Activated CD4-positive, alpha-beta T cell treated with anti-CD3 and anti-CD28 coated beads, Interleukin-2, amount 50 U/mL, for 16 hours (primary cell): ENCODE data around the gene GALNT14.
"Not testable (repeated sequence)": the region's sequence is repeated elsewhere in the genome, so short reads cannot be mapped to it uniquely, and the experiment has no call there.

Experiments
- DNase-seq: peaks from one replicate; pipeline ENCODE4 v3.0.0-alpha.2; 2020

The GALNT14 gene

DNA sequence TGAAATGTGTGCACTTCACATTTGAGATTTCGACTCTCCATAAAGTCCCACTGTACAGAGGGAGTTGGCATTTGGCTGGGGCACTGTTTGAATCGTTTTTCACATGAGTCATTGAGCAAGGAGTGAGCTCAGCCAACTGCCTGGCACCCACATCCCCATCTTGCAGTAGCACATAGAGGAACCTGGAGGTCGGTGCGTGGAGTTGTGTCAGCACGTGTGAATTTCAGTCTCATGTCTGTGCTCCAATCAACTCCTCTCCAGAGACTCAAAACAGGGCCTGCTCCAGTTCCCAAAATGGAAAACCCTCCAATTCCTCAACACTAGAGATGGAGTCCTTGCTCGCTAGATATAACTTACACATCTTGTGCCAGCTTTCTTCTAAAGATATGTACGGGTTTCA is 204.2 kb downstream of the GALNT14 start:
- DNase-seq: no peak

DNA sequence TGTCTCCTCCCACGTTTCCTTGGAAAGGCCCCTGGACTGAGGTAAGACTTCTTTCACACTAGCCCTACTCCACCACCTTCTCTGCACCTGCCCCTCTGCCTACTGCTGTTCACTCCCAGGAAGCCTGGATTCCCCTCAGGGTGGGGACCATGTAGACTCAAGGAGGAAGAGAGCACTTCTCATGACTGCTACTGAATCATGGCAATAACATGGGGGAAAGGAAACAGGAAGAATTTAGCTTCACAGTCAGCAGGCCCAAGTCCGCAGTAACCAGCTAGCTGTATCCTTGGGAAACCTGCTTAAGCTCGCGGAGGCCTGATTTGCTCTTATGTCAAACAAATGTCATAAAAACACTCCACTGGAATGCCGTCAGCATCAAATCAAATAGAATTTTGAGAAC is 204.7 kb downstream of the GALNT14 start:
- DNase-seq: no peak

DNA sequence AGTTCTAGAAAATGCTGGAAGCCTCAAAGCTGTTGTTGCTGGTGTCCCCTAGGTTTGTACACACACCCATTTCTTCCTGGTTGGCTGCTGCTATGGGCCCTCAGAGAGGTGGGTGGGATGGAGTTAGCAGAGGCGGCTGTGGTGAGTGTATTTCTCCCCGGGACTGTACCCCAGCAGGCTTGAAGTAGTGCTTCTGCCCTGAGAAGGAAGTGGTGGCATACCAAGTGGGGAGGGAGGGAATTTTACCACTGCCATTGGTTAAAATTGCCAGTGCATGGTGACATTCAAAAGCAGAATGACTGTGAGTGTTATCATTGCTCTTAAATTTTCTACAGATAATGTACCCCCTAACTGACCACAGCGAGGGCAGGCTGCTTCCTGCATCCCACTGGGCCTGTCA is 205.4 kb downstream of the GALNT14 start:
- peak; percentile 6 for DNase-seq

DNA sequence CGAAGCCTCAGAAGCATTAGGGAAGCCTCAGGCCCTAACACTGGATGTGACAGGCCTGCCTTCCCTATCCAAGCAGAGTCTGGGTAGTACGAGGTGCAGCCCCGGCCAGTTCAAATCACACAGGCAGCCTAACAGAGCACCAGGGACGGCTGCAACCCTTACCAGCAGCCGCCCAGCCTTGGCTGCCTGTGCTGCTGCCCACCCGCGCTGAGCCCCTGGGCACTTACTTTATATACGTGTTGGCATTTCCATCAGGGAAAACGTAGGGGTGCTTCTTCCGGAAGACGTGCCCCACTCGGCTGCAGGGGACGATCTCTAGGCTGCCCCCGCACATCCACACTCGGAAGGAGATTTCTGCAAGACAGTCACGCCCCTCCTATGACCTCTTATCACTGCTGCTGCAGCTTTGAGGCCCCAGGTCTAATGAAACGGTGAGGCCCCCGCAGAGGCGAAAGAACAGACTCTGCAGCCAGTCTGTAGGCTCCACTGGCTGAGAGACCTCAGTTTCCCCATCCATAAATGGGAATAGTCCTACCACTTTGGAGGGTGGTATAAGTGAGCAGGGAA is 206.3 kb downstream of the GALNT14 start:
- DNase-seq: no peak

DNA sequence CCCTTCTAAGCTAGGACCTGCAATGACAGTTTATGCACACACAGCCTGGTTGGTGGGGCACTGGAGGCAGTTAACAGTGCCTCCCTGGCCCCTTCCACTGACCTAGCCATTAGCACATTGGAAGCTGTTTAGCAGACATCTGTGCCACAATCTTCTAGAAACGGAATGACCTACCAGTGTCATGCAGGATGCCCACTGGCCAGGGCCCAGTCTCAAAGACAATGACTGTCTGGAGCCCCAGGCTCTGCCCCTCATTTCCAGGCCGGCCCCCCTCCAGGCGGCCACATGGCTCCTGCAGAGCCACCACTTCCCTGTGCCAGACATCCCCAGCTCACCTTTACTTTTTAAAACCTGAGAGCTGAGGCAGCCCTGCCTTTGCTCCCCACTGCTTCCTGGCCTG is 207.5 kb downstream of the GALNT14 start:
- no peak for DNase-seq

DNA sequence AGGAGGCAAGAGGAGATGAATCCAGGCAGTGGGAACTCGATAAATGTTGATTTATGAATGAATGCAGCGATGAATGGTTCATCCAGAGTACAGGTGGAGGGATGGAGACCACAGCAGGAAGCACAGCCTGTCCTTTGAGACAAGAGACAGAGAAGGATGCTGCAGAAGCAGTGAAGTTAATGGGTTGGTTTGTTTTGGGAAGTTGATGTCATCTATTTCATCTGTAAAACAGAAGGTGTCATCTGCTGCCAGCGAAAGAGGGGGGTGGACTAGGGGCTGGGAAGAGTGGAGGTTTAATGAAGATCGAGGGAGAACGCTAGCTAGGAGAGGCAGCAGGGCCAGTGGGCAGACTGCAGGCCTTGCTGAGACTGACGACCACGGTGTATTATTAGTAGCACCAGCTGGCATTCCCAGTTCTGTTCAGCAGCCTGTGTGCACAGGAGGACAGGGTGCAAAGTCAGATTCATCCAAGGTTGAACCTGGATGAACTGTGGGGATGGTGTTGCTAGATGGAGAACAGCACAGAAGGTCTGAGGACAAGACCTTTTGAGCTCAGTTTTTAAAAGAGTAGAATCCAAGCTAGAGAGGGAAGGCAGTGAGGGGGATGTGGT is 210.7 kb downstream of the GALNT14 start:
- DNase-seq: no peak

DNA sequence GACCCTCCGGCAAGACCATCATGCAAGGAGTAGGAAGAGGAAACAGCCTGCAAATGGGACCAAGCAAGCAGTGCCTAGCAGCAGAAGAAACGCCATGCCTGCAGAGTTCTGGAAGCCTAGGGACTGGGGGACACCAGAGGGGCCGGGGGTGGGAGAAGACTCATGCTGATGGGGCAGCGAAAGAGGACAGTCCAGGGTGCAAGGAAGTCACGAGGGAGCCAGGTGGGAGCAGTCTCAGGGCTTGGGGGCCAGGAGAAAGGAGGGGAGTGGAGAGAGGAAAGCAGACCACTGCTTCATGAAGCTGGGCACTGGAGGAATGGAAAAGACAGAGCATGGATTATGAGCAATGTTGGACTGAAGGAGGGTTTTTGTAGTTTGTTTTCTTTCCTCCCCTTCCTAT is 211.6 kb downstream of the GALNT14 start:
- DNase-seq: no peak

DNA sequence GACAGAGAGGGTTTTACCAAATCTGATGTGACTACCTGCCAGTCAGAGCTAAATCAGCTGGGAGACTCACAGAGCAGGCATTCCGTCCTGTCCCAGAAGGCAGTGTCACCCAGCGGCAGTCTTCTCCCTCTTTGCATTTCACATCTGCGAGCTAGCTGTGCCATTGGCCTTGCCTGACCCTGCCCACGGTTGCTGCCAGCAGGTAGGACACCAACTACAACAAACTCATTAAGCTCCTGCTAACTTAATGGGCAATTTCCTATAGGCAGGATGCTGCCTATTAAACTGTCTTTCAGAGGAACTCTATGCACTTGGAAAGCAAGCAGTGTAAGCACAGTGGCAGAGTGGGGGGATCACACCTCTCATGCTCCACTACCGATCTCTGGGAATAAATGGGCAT is 214.6 kb downstream of the GALNT14 start:
- DNase-seq: no peak

DNA sequence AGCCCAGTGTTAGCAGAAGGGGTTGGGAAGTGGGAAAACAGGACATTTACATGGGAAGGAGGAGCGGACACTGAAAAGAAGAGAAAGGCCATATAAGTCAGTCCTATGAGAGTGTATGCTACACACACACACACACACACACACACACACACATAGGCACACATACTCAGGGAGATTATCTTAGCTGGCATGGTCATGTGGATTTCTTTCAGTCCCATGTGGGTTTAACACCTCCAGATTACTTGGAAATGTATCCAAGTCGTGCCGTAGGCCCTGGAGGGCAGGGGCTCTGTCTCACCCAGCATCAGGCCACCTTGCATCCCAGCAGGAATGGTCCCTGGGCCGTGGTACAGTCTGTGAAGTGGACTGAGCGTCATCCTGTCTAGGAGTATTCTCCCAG is 217.7 kb downstream of the GALNT14 start:
- no peak for DNase-seq

DNA sequence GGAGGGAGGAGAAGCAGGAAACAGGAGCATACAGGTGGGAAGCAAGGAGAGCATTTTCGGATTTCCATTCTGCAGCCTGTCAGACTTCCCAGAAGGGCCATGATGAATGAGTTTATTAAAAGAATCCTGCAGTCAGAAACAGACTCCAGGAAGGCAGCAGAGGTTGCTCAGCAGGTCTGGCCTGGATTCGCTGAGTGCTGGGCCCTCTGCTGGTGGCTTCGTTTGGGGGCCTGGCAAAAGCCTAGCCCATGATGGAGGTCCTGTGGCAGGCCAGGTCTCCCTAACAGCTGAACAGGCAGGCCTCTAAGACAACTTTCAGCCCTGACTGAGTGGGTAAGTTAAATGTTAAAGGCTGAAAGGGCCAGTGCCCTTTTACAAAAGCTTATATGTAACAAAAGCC is 222.8 kb downstream of the GALNT14 start:
- peak; percentile 12 for DNase-seq

DNA sequence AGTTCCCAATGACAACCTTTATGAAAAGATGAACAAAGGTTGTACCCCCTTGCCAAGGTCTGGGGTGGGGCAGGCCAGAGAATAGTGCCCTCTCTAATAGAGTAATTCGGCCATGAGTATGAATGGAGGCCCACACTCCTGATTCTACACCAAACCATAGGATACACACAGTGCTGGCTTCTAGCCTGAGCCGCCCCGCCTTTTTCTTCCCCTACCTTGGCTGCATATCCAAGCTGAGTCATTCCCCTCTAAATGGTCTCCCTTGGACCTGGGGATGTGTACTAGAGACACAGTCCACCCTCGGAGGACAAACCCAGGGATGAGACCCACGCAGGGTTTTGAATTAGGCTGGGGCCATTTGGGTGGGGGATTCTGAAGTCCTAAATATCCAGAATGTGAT is 223.8 kb downstream of the GALNT14 start:
- DNase-seq: no peak

DNA sequence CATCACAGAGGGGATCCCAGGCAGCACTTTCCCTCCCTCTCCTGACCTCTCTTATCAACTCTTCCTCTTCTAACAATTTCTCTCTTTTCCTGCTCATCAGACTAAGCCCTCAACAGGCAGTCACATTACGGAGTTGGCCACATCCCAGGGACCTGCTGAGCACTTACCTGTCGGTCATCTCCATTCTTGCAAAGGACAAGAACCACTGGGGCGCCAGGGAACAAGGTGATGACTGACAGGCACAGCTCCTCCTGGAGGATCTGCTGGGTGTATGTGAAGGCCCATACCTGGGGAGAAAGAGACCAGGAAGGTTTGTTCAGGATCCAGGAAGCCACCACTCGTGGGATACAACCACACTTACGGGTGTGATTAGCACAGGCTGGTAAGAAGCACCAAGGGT is 226.2 kb downstream of the GALNT14 start:
- DNase-seq: no peak

DNA sequence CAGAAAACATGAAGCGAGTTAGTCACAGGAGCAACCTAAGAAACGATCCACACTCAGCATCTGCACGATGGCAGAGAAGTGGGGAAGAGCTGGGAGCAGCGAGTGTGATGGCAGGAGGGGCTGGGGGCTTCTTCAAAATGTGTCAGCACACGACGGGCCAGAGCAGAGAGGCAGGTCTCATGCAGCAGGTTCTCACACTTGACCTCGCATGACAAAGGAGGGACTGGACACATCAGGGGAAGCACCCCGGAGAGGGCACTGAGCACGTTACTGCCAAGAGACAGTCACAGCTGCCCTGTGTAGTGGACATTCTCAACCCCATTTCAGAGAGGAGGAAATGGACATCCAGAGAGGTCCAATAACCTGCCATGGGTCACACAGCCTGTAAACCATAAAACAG is 226.9 kb downstream of the GALNT14 start:
- no peak for DNase-seq

DNA sequence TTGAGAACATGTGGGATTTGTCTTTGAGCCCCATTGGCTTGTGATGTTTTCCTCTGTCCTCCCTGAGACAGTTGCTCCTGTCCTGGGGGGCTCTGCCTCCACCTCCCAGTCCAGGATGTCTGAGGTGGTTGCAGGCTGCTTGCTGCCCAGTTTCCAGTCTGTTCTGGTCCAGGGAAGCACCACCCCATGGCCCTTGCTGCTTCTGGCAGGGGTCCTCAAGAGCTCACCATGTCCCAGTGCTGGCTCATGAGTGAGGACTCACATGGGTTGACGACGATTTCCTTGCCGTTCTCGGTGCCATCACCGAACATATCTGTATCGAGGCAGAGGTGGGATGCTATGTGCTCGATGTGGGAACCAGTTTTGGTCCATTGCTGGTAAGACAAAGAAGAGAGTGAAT is 227.6 kb downstream of the GALNT14 start:
- no peak for DNase-seq

DNA sequence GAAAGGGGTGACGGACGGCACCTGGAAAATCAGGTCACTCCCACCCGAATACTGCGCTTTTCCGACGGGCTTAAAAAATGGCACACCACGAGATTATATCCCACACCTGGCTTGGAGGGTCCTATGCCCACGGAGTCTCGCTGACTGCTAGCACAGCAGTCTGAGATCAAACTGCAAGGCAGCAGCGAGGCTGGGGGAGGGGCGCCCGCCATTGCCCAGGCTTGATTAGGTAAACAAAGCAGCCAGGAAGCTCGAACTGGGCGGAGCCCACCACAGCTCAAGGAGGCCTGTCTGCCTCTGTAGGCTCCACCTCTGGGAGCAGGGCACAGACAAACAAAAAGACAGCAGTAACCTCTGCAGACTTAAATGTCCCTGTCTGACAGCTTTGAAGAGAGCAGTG is 233.8 kb downstream of the GALNT14 start:
- not testable (repeated sequence) for DNase-seq

DNA sequence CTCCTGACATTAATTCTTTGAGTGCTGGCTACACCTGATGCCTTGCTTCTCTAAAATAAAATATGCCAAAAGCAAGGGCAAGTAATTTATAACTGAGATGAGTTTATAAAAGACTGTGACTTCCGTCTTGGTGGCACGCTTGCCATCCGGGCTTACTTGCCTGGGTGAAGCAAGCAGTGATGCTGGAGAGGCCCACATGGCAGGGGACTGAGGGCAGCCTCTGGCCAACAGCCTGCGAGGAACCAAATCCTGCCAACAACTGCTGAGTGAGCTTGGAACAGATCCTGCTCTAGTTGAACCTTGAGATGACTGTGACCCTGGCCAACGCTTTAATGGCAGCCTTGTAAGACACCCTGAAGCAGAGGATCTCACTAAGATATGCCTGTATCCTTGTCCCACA is 234.9 kb downstream of the GALNT14 start:
- no peak for DNase-seq

DNA sequence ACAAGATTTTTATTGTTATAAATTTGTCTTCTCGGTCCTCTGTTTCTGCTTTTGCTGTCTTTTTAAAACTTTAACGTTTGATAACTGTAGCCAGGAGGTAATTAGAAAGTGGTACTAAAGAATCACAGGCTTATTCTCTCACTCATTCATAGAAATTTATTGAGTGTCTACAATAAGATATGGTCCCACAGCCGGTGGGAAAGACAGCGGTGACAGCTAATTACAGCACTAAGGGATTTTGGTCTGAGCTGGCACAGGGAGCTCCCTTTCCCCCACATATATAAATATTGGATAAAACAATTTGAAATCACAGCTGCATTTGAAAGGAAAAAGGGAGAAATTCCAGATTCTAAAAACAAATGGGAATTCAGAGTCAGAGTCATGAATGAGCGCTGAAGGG is 237.9 kb downstream of the GALNT14 start:
- no peak for DNase-seq

DNA sequence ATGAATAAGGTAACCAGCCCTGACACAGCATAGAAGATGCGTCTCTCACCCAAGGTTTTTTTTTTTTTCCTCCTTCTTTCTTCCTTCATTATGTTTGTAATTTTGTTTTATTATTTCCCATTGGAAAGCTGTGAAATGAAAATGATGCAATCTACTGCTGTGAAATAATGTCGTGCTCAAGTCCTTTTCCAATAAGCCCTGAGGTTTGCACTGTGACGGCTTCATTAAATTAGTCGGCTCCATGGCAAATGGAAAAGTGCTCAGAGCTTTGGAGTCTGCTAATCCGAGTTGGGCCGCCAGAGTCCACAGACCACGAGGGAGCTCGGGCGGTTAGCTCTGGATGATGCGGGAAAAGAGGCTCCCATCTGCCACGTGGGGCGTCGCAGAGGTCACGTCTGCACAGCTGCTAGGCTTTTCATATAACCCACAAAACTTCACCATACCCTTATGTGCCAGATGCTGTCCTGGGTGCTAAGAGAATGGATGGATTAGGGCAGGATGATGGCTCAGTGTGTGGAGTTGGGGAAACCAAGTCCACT is 238.7 kb downstream of the GALNT14 start:
- DNase-seq: no peak

DNA sequence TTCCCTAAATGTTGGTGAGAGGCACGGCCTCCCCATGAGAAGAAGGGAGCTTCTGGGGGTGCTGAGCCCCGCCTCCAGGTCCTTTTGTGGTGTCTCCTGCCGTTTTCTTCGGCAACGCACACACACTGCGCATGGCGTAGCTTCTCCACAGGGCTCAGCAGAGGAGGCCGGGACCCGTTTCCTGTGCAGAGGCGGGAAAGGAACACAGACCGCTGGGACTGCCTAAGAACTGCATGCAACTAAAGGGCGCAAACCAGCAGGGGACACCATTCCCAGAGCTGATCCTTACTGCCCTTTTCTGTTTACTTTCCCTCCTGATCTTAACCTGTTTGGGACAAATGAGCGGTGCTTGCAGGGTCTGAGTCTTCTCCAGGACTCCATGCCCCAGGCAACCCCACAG is 240.7 kb downstream of the GALNT14 start:
- DNase-seq: no peak

DNA sequence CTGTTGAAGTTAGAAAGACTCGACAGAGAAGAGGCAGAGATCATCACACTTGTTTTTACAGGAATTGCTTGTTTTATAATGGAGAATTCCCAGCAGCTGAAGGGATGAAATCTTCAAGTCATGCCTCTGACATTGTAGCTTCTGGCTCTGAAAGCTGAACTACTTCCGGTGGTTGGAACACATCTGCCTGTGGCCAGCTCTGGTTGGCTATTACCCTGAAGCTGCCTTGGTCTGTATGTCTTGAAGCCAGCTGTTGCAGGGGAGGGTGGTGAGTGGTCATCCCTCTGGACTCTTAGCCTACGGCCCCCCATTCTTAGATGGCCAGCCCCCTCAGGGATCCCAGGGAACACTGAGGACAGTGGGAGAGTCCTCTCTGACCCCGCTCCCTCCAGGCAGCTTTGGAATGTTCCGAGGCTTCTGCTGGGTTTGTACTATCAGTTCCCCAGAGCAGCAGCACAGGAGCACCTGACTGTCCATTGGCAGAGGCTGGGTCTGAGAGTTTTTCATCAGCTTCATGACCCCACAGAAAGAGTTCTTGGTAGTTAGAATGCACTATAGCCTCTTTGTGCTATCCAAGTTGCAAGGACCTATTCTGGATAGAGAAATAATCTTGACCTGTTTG is 243.6 kb downstream of the GALNT14 start:
- DNase-seq: no peak

DNA sequence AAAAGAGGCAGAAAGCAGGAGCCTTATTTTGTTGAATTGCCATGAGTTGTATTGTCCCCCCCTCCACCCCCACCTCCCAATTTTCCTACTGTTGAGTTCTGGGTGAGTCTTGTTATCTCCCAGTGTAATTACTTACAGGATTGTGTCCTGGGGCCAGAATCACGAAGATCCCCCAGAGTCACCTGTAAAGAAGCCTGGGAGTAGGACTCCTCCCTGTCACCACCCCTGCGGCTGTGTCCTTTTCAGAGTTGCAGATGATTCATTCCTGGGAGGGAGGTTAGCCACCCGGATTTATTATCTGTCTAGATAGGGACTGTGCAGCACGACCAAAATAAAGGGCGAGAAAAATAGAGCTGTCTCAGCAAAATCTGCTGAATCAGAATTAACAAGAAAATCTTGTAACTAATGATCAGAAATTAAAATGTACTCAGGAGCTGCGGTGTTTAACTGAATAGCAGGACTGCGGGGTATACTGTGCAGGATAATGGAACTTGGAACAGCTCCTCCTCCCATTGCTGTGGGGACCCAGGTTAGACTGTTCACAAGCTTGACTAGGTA is 249.3 kb downstream of the GALNT14 start:
- DNase-seq: no peak

DNA sequence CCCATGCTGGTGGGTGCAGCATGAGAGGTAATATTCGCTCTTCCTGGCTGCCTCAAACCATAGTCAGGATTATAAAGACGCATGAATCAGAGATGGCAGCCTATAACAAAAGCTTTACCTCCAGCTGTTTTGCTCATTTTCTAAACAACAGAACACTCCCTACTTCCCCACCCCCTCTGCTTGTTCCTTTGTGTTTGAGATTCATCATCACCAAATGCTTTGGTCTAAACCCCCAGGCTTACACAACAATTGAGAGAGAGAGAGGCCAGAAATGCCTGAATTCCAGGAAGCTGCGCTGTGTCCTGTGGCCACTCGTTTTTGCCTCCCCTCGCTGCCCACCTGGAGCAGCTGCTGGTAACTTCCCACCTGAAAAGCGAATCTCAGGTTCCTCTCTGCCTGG is 252.2 kb downstream of the GALNT14 start:
- DNase-seq: no peak

DNA sequence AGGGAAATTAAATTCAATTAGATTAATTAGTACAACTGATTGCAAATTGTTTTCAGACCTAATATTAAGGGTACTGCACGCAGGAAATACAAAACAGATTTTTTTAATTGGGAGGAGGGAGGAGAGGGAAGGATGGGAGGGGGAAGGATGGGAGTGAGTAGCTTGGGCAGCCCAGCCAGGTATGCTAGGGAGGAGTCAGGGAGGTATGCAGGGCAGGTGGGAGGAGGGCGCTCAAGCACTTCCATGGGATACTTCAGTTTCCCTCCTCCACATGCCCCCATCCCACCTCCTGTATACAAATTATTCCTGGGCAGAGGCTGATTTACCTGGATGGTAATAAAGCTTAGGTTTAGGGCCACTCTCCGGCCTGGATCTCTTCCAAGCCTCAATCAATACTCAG is 254.4 kb downstream of the GALNT14 start:
- no peak for DNase-seq

DNA sequence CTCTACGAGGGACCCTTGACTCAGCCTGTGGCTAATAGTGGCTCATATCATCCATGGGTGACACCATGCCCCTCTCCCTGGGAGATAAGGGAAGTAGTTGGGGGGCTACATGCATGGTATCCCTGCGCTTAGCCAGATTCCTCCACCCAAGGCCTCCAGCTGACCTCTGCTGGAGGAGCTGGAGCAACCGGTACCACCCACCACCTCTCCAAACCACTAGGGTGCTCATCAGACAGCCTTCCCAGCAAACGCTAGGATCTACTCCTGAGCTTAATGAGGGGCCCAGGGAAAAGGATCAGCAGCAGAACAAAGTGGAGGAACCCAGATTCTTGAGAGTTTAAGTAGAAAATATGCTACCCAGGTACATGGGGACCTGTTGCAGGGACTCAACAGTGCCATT is 255.1 kb downstream of the GALNT14 start:
- DNase-seq: no peak
